K562 (cell line): ENCODE data around the gene ATP5F1D. TPM values are rescaled to one million over a fixed set of nuclear protein-coding genes. Genes with fewer than 3 reads are reported as not detected.

Experiments used
- ATF2 ChIP-seq: sonication (generic); formaldehyde crosslinking; IDR thresholded peaks from 2 replicates; pipeline ENCODE4 v1.8.1; 2022; ENCODE audit warnings: missing genetic modification reagents
- EGR1 ChIP-seq: fragments of 450-650 bp; conservative IDR thresholded peaks from 2 replicates; pipeline ENCODE4 v1.6.1; 2017; ENCODE audit warnings: mild to moderate bottlenecking
- ESRRA ChIP-seq: fragments of 450-650 bp; IDR thresholded peaks from 2 replicates; pipeline ENCODE4 v1.6.1; 2014; ENCODE audit warnings: low read depth, mild to moderate bottlenecking, moderate library complexity, borderline replicate concordance
- HNRNPH1 ChIP-seq: fragments of 200-400 bp; formaldehyde crosslinking; optimal IDR thresholded peaks from 2 replicates; pipeline ENCODE3; 2017; ENCODE audit warnings: low read depth, mild to moderate bottlenecking, low read length, moderate library complexity
- HSF4 ChIP-seq: fragments of 250-450 bp; sonication (Bioruptor Pico); IDR thresholded peaks from 2 replicates; pipeline ENCODE4 v2.1.2; 2022; ENCODE audit warnings: mild to moderate bottlenecking, moderate library complexity, borderline replicate concordance
- LARP7 ChIP-seq: fragments of 450-650 bp; IDR thresholded peaks from 2 replicates; pipeline ENCODE4 v1.6.1; 2016
- MTA2 ChIP-seq: fragments of 450-650 bp; IDR thresholded peaks from 2 replicates; pipeline ENCODE4 v1.6.1; 2016; ENCODE audit warnings: low read depth
- NCOA2 ChIP-seq, 2 experiments: fragments of 450-650 bp; IDR thresholded peaks; 2 replicates each; pipeline ENCODE4 v1.6.1; 2018; ENCODE audit warnings: mild to moderate bottlenecking in 2 of 2, moderate library complexity in 1 of 2; ENCODE audit not compliant: partially characterized antibody in 2 of 2
- NONO ChIP-seq, 2 experiments: fragments of 200-400 bp in 1 of 2; fragments of 450-650 bp in 1 of 2; formaldehyde crosslinking in 1 of 2; IDR thresholded peaks; 2 replicates each; pipeline ENCODE4 v1.6.1; 2017; ENCODE audit warnings: low read depth in 2 of 2, mild to moderate bottlenecking in 2 of 2, moderate library complexity in 2 of 2, low read length in 1 of 2
- PML ChIP-seq: IDR thresholded peaks from 2 replicates; pipeline ENCODE4 v1.6.1; 2012; ENCODE audit warnings: low read length, inconsistent platforms
- RUNX1 ChIP-seq: sonication (generic); IDR thresholded peaks from 2 replicates; pipeline ENCODE4 v1.6.1; 2016; ENCODE audit warnings: antibody characterized with exemption, low read depth
- SAFB ChIP-seq: fragments of 200-400 bp; formaldehyde crosslinking; IDR thresholded peaks from 2 replicates; pipeline ENCODE4 v1.6.1; 2017; ENCODE audit warnings: low read depth, low read length, borderline replicate concordance
- SMAD3 ChIP-seq: fragments of 450-650 bp; formaldehyde crosslinking; conservative IDR thresholded peaks from 2 replicates; pipeline ENCODE4 v1.4.0; 2020; ENCODE audit warnings: mild to moderate bottlenecking
- STAT5A ChIP-seq: IDR thresholded peaks from 2 replicates; pipeline ENCODE4 v1.6.1; 2012; ENCODE audit warnings: low read length, inconsistent platforms, borderline replicate concordance
- TBP ChIP-seq: optimal IDR thresholded peaks from 2 replicates; pipeline ENCODE3; 2011; ENCODE audit warnings: low read depth, low read length, improper control_type of control experiment
- ZBTB26 ChIP-seq: fragments of 450-650 bp; formaldehyde crosslinking; IDR thresholded peaks from 2 replicates; pipeline ENCODE4 v1.4.0; 2022; ENCODE audit warnings: missing genetic modification characterization
- ZFPM2 ChIP-seq: fragments of 250-450 bp; sonication (Bioruptor Pico); IDR thresholded peaks from 2 replicates; pipeline ENCODE4 v1.5.1; 2022; ENCODE audit warnings: mild to moderate bottlenecking
- ZNF277 ChIP-seq: fragments of 250-450 bp; sonication (Bioruptor Pico); IDR thresholded peaks from 2 replicates; pipeline ENCODE4 v1.8.0; 2022; ENCODE audit warnings: inconsistent platforms, mild to moderate bottlenecking, moderate library complexity, borderline replicate concordance
- ZNF311 ChIP-seq: fragments of 250-450 bp; sonication (Bioruptor Pico); IDR thresholded peaks from 2 replicates; pipeline ENCODE4 v1.4.0; 2020; ENCODE audit warnings: mild to moderate bottlenecking, moderate library complexity
- ZNF717 ChIP-seq: fragments of 250-450 bp; sonication (Bioruptor Pico); IDR thresholded peaks from 2 replicates; pipeline ENCODE4 v1.5.0; 2021
- ZNF766 ChIP-seq: fragments of 200-800 bp; sonication (Bioruptor generic); conservative IDR thresholded peaks from 2 replicates; pipeline ENCODE4 v1.6.1; 2016; ENCODE audit warnings: missing genetic modification characterization, missing compliant biosample characterization
- polyA plus RNA-seq, 8 experiments: library from polyadenylated mRNA; depleted of rRNA in 4 of 8; stranded (reverse) in 5 of 8; unstranded in 3 of 8; fragments of >200 nt; fragmentation: Nextera tagmentation in 2 of 8; fragmentation: Illumina TruSeq in 1 of 8; extraction: Ambion mirVana in 2 of 8; extraction: Trizol in 1 of 8; gene quantifications; 2 replicates each; pipeline versions ENCODE4 v1.2.1 to v1.2.3, GENCODE V29; 2011 to 2014; ENCODE audit warnings: inconsistent platforms in 1 of 8, missing spikeins in 1 of 8
- total RNA-seq, 7 experiments: library from RNA; depleted of rRNA in 6 of 7; stranded (reverse); fragments of >200 nt in 6 of 7; fragmentation: Illumina TruSeq in 2 of 7; extraction: Trizol in 2 of 7; gene quantifications; 2 replicates each; pipeline versions ENCODE4 v1.2.1 to v1.2.3, GENCODE V29; 2011 to 2021; ENCODE audit warnings: low replicate concordance in 1 of 7
- TF ChIP-seq, protein P1 (sequence below): sonication (generic); formaldehyde crosslinking; IDR thresholded peaks from 2 replicates; pipeline ENCODE4 v1.8.0; 2022; ENCODE audit warnings: missing genetic modification reagents, mild to moderate bottlenecking, moderate library complexity, borderline replicate concordance

The ATP5F1D gene
- total and polyA plus RNA-seq, 9 of the 15 experiments (the other 6 are each of a cell fraction or from before 2014, with no cell fraction given): 3.9 to 409 (median 36.8) TPM

- TF ChIP-seq, protein P1, sequence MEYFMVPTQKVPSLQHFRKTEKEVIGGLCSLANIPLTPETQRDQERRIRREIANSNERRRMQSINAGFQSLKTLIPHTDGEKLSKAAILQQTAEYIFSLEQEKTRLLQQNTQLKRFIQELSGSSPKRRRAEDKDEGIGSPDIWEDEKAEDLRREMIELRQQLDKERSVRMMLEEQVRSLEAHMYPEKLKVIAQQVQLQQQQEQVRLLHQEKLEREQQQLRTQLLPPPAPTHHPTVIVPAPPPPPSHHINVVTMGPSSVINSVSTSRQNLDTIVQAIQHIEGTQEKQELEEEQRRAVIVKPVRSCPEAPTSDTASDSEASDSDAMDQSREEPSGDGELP (CRISPR knock-in tag): no peak; the same call in 1 of the 2 replicates
- TF ChIP-seq NONO (IDR thresholded peaks at IDR 0.05; ENCODE audit: low read depth in 2 of 2, low read length in 1 of 2): peak; percentile 96 to 99
- no peak for TF ChIP-seq LARP7
- TF ChIP-seq TBP: no peak
- no peak for TF ChIP-seq HSF4 (CRISPR knock-in tag)
- no peak for TF ChIP-seq SMAD3 (CRISPR knock-in tag)
- peak; percentile 19; the same call in 1 of the 2 replicates for TF ChIP-seq PML
- TF ChIP-seq ZNF311: no peak
- TF ChIP-seq EGR1: peak; percentile 56; the same call in 1 of the 2 replicates
- TF ChIP-seq ZFPM2 (CRISPR knock-in tag): no peak
- TF ChIP-seq ZNF717 (CRISPR knock-in tag): no peak
- no peak for TF ChIP-seq ZNF277 (CRISPR knock-in tag)
- TF ChIP-seq RUNX1: no peak
- no peak for TF ChIP-seq ATF2
- peak; percentile 63 for TF ChIP-seq HNRNPH1
- no peak for TF ChIP-seq STAT5A
- no peak for TF ChIP-seq ZBTB26 (CRISPR knock-in tag)
- no peak for TF ChIP-seq SAFB
- no peak for TF ChIP-seq NCOA2 (IDR thresholded peaks at IDR 0.05; ENCODE audit: partially characterized antibody in 2 of 2)
- no peak for TF ChIP-seq MTA2
- TF ChIP-seq ESRRA: no peak
- no peak; the same call in 1 of the 2 replicates for TF ChIP-seq ZNF766
Measured at GRCh38 chr19:1269478-1270212, 28.1 kb downstream of the ATP5F1D start (continued).
